ENCODE measurements around the gene WNT3A.

- TF ChIP-seq FOXM1 (IDR thresholded peaks at IDR 0.05; ENCODE audit: low read depth) (no peak), RCOR1 (IDR thresholded peaks at IDR 0.05; ENCODE audit: low read length) (no peak)
Measured at GRCh38 chr1:228062812-228063211, 56.0 kb downstream of the WNT3A start.

Data from SK-N-SH (cell line).